Breast epithelium (tissue), 3 donors: Measurements from ENCODE around the gene WDR81.

Source experiments
- POLR2A ChIP-seq: fragments of 450-650 bp; IDR thresholded peaks from one replicate; pipeline ENCODE4 v1.6.1; 2016; ENCODE audit warnings: antibody characterized with exemption, mild to moderate bottlenecking, moderate library complexity
- TF ChIP-seq, protein P1 (sequence below), 3 donors: fragments of 450-650 bp; IDR thresholded peaks; one replicate each; pipeline ENCODE4 v1.5.1; 2016 to 2017; ENCODE audit warnings: antibody characterized with exemption in 3 of 3, mild to moderate bottlenecking in 3 of 3, moderate library complexity in 3 of 3

DNA sequence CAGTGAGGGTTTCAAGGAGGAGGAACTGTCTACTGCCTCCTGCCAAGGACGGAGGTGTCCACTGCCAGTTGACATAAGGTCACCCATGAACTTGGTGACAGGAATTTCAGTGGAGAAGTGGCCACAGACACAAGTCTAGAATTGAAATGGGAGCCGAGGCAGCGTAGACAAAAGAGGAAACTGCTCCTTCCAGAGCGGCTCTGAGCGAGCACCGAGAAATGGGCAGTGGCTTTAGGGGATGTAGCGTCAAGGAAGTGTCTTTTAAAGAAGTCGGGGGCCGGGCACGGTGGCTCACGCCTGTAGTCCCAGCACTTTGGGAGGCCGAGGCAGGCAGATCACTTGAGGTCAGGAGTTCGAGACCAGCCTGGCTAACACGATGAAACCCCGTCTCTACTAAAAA lies 34.3 kb downstream of the WDR81 start:
- TF ChIP-seq POLR2A, result no peak
- TF ChIP-seq, protein P1, sequence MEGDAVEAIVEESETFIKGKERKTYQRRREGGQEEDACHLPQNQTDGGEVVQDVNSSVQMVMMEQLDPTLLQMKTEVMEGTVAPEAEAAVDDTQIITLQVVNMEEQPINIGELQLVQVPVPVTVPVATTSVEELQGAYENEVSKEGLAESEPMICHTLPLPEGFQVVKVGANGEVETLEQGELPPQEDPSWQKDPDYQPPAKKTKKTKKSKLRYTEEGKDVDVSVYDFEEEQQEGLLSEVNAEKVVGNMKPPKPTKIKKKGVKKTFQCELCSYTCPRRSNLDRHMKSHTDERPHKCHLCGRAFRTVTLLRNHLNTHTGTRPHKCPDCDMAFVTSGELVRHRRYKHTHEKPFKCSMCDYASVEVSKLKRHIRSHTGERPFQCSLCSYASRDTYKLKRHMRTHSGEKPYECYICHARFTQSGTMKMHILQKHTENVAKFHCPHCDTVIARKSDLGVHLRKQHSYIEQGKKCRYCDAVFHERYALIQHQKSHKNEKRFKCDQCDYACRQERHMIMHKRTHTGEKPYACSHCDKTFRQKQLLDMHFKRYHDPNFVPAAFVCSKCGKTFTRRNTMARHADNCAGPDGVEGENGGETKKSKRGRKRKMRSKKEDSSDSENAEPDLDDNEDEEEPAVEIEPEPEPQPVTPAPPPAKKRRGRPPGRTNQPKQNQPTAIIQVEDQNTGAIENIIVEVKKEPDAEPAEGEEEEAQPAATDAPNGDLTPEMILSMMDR (IDR thresholded peaks at IDR 0.05), result no peak
